Measurements from ENCODE around the gene HSP90AA1.

GRCh38 chr14:102088012-102088792 is 1.4 kb upstream of the HSP90AA1 start:
- no peak for TF ChIP-seq YY1 (IDR thresholded peaks at IDR 0.05; ENCODE audit: low read depth, low read length)
- no peak for TF ChIP-seq USF2 (IDR thresholded peaks at IDR 0.05; ENCODE audit: low read length)
- TF ChIP-seq KDM5A (IDR thresholded peaks at IDR 0.05; ENCODE audit: low read length), result no peak
- TF ChIP-seq CTCF (IDR thresholded peaks at IDR 0.05; ENCODE audit: control extremely low read depth in 1 of 3, insufficient read depth in 1 of 3, low read depth in 1 of 3, low read length in 3 of 3), result no peak
- no peak for TF ChIP-seq ZNF274 (IDR thresholded peaks at IDR 0.05; ENCODE audit: borderline replicate concordance, extremely low read depth, low read length)
- TF ChIP-seq ATF3 (IDR thresholded peaks at IDR 0.05; ENCODE audit: insufficient read depth, low read depth, low read length), result no peak
- TF ChIP-seq CHD2 (IDR thresholded peaks at IDR 0.05; ENCODE audit: low read length), result no peak

Measured in H1 (cell line).